GM06990 (cell line): Measurements from ENCODE around the gene MAP10.

Experiments used
- DNase-seq: peaks from one replicate; pipeline ENCODE4 v3.0.0-alpha.2; 2011; ENCODE audit not compliant: insufficient read length; ENCODE audit errors: extremely low read depth
- H3K27me3 ChIP-seq: replicated peaks from 2 replicates; pipeline ENCODE4 v1.6.0; 2011; ENCODE audit warnings: low read length; ENCODE audit not compliant: control insufficient read depth, insufficient read depth
- H3K36me3 ChIP-seq: 2 replicates; pipeline ENCODE4 v1.5.1; 2011; ENCODE audit warnings: low read length; ENCODE audit not compliant: control insufficient read depth, insufficient read depth
- H3K4me3 ChIP-seq: replicated peaks from 2 replicates; pipeline ENCODE4 v1.5.1; 2011; ENCODE audit warnings: low read depth, mild to moderate bottlenecking, control low read depth, low read length
- CTCF ChIP-seq: IDR thresholded peaks from 2 replicates; pipeline ENCODE4 v1.5.1; 2011; ENCODE audit warnings: low read length, control low read depth, mild to moderate bottlenecking, inconsistent platforms; ENCODE audit not compliant: insufficient read depth, poor library complexity, severe bottlenecking

The MAP10 gene

GRCh38 chr1:232798920-232799319, 6.3 kb upstream of the MAP10 start:
- DNase-seq: no peak
- Histone ChIP-seq H3K36me3 (no peaks in the 10 kb centered on the region), H3K4me3 (no peak overlapping the region), H3K27me3 (no peaks in the 10 kb centered on the region)
- no peak for TF ChIP-seq CTCF

GRCh38 chr1:232806186-232806510, 932 bp downstream of the MAP10 start:
- no peak for TF ChIP-seq CTCF
- Histone ChIP-seq H3K4me3 (peak overlapping the region; percentile 87), H3K36me3 (no peaks in the 10 kb centered on the region), H3K27me3 (no peaks in the 10 kb centered on the region)
- no peak for DNase-seq

- Histone ChIP-seq H3K4me3 (no peak overlapping the region), H3K36me3 (no peaks in the 10 kb centered on the region), H3K27me3 (no peaks in the 10 kb centered on the region)
- no peak for DNase-seq
- no peak for TF ChIP-seq CTCF
Observed at GRCh38 chr1:232810856-232811255, 5.6 kb downstream of the MAP10 start.

- no peak for TF ChIP-seq CTCF
- no peaks in the 10 kb centered on the region for H3K36me3 ChIP-seq
- DNase-seq: no peak
- H3K27me3 ChIP-seq: no peaks in the 10 kb centered on the region
- H3K4me3 ChIP-seq: no peak overlapping the region
Observed at GRCh38 chr1:232812560-232812959, 7.3 kb downstream of the MAP10 start.

- H3K27me3 ChIP-seq: no peaks in the 10 kb centered on the region
- no peak for DNase-seq
- H3K36me3 ChIP-seq: no peaks in the 10 kb centered on the region
- no peak for TF ChIP-seq CTCF
- H3K4me3 ChIP-seq: no peak overlapping the region
Observed at GRCh38 chr1:232813097-232813496, 7.9 kb downstream of the MAP10 start.

- H3K36me3 ChIP-seq: no peaks in the 10 kb centered on the region
- no peak for DNase-seq
- no peaks in the 10 kb centered on the region for H3K27me3 ChIP-seq
- TF ChIP-seq CTCF: no peak
- no peak overlapping the region for H3K4me3 ChIP-seq
Observed at GRCh38 chr1:232813760-232814159, 8.5 kb downstream of the MAP10 start.
